Measurements from ENCODE around the gene CSKMT. TPM values are rescaled to one million over a fixed set of nuclear protein-coding genes. Genes with fewer than 3 reads are reported as not detected.

Gene CSKMT
- total and polyA plus RNA-seq, 4 experiments from 2014 or later: 3.0 to 32.3 (median 17.6) TPM

Other genes starting within 250 kb of the CSKMT start
- not detected for gene SCGB1A1, start 246.3 kb upstream of the CSKMT start, total RNA-seq
- gene SCGB1A1, start 246.3 kb upstream of the CSKMT start, polyA plus RNA-seq: not detected
- 100 to 1,000 TPM; 559 to 573 TPM for gene AHNAK, start 118.5 kb upstream of the CSKMT start, total RNA-seq
- 100 to 1,000 TPM in 1 of 2 donors, 10 to 100 TPM in 1; 23.5 to 186 TPM for gene AHNAK, start 118.5 kb upstream of the CSKMT start, polyA plus RNA-seq
- 1,000 to 10,000 TPM; 1,815 to 1,855 TPM for gene EEF1G, start 91.4 kb upstream of the CSKMT start, total RNA-seq
- gene EEF1G, start 91.4 kb upstream of the CSKMT start, polyA plus RNA-seq: 1,000 to 10,000 TPM; 1,453 to 1,910 TPM
- gene TUT1, start 73.8 kb upstream of the CSKMT start, total RNA-seq: 10 to 100 TPM; 37.7 to 38.1 TPM
- gene TUT1, start 73.8 kb upstream of the CSKMT start, polyA plus RNA-seq: 10 to 100 TPM; 14.6 to 19.7 TPM
- gene MTA2, start 63.4 kb upstream of the CSKMT start, total RNA-seq: 100 to 1,000 TPM; 207 to 210 TPM
- gene MTA2, start 63.4 kb upstream of the CSKMT start, polyA plus RNA-seq: 10 to 100 TPM; 16.6 to 36.4 TPM
- gene EML3, start 52.5 kb upstream of the CSKMT start, total RNA-seq: 100 to 1,000 TPM; 192 to 201 TPM
- 10 to 100 TPM; 18.2 to 24.8 TPM for gene EML3, start 52.5 kb upstream of the CSKMT start, polyA plus RNA-seq
- 1 to 10 TPM; 1.6 to 1.9 TPM for gene ROM1, start 52.1 kb upstream of the CSKMT start, total RNA-seq
- under 1 TPM; 0.98 to 1.00 TPM for gene ROM1, start 52.1 kb upstream of the CSKMT start, polyA plus RNA-seq
- gene B3GAT3, start 43.3 kb upstream of the CSKMT start, total RNA-seq: 10 to 100 TPM; 66.3 to 74.3 TPM
- gene B3GAT3, start 43.3 kb upstream of the CSKMT start, polyA plus RNA-seq: 10 to 100 TPM; 37.9 to 48.4 TPM
- gene GANAB, start 18.7 kb upstream of the CSKMT start, total RNA-seq: 100 to 1,000 TPM; 260 to 262 TPM
- gene GANAB, start 18.7 kb upstream of the CSKMT start, polyA plus RNA-seq: 100 to 1,000 TPM; 122 to 142 TPM
- 10 to 100 TPM; 32.2 to 34.3 TPM for gene INTS5, start 12.0 kb upstream of the CSKMT start, total RNA-seq
- 10 to 100 TPM; 23.7 to 39.4 TPM for gene INTS5, start 12.0 kb upstream of the CSKMT start, polyA plus RNA-seq
- gene C11orf98, start 102 bp upstream of the CSKMT start, total RNA-seq: 10 to 100 TPM; 48.9 to 53.1 TPM
- 10 to 100 TPM; 77.8 to 94.9 TPM for gene C11orf98, start 102 bp upstream of the CSKMT start, polyA plus RNA-seq
- gene UQCC3, start 6.4 kb downstream of the CSKMT start, total RNA-seq: 1 to 10 TPM; 7.2 to 8.5 TPM
- gene UQCC3, start 6.4 kb downstream of the CSKMT start, polyA plus RNA-seq: 10 to 100 TPM; 10.7 to 12.1 TPM
- 10 to 100 TPM; 26.7 to 28.6 TPM for gene LBHD1, start 7.0 kb downstream of the CSKMT start, total RNA-seq
- 1 to 10 TPM; 2.4 to 2.7 TPM for gene LBHD1, start 7.0 kb downstream of the CSKMT start, polyA plus RNA-seq
- 100 to 1,000 TPM; 178 to 185 TPM for gene UBXN1, start 13.8 kb downstream of the CSKMT start, total RNA-seq
- gene UBXN1, start 13.8 kb downstream of the CSKMT start, polyA plus RNA-seq: 100 to 1,000 TPM; 150 to 181 TPM
- under 1 TPM; 0.11 to 0.12 TPM for gene LRRN4CL, start 24.2 kb downstream of the CSKMT start, total RNA-seq
- not detected for gene LRRN4CL, start 24.2 kb downstream of the CSKMT start, polyA plus RNA-seq
- 10 to 100 TPM; 34.5 to 36.6 TPM for gene BSCL2, start 42.1 kb downstream of the CSKMT start, total RNA-seq
- gene BSCL2, start 42.1 kb downstream of the CSKMT start, polyA plus RNA-seq: 10 to 100 TPM; 48.9 to 51.7 TPM
- not detected for gene GNG3, start 42.4 kb downstream of the CSKMT start, total RNA-seq
- not detected for gene GNG3, start 42.4 kb downstream of the CSKMT start, polyA plus RNA-seq
- gene HNRNPUL2, start 62.1 kb downstream of the CSKMT start, total RNA-seq: 10 to 100 TPM; 79.6 to 83.4 TPM
- gene HNRNPUL2, start 62.1 kb downstream of the CSKMT start, polyA plus RNA-seq: 1 to 10 TPM in 1 of 2 donors, under 1 TPM in 1; 0.30 to 3.2 TPM
- 10 to 100 TPM; 51.0 to 53.5 TPM for gene TTC9C, start 63.2 kb downstream of the CSKMT start, total RNA-seq
- gene TTC9C, start 63.2 kb downstream of the CSKMT start, polyA plus RNA-seq: 10 to 100 TPM; 10.2 to 25.8 TPM
- gene ZBTB3, start 88.8 kb downstream of the CSKMT start, total RNA-seq: 10 to 100 TPM; 27.2 to 27.9 TPM
- gene ZBTB3, start 88.8 kb downstream of the CSKMT start, polyA plus RNA-seq: 1 to 10 TPM; 6.0 to 8.6 TPM
- 10 to 100 TPM; 77.2 to 84.6 TPM for gene POLR2G, start 96.3 kb downstream of the CSKMT start, total RNA-seq
- 100 to 1,000 TPM; 207 to 300 TPM for gene POLR2G, start 96.3 kb downstream of the CSKMT start, polyA plus RNA-seq
- gene TAF6L, start 106.1 kb downstream of the CSKMT start, total RNA-seq: 10 to 100 TPM; 26.3 to 34.0 TPM
- 10 to 100 TPM in 1 of 2 donors, 1 to 10 TPM in 1; 5.7 to 10.5 TPM for gene TAF6L, start 106.1 kb downstream of the CSKMT start, polyA plus RNA-seq
- gene TMEM179B, start 122.1 kb downstream of the CSKMT start, total RNA-seq: 10 to 100 TPM; 66.3 to 66.6 TPM
- 100 to 1,000 TPM; 102 to 166 TPM for gene TMEM179B, start 122.1 kb downstream of the CSKMT start, polyA plus RNA-seq
- 10 to 100 TPM; 21.6 to 23.1 TPM for gene TMEM223, start 126.7 kb downstream of the CSKMT start, total RNA-seq
- gene TMEM223, start 126.7 kb downstream of the CSKMT start, polyA plus RNA-seq: 10 to 100 TPM; 38.9 to 45.5 TPM
- gene NXF1, start 140.1 kb downstream of the CSKMT start, total RNA-seq: 100 to 1,000 TPM; 195 to 196 TPM
- gene NXF1, start 140.1 kb downstream of the CSKMT start, polyA plus RNA-seq: 10 to 100 TPM; 75.2 to 83.2 TPM
- 10 to 100 TPM; 66.0 to 67.9 TPM for gene STX5, start 166.7 kb downstream of the CSKMT start, total RNA-seq
- gene STX5, start 166.7 kb downstream of the CSKMT start, polyA plus RNA-seq: 10 to 100 TPM; 30.4 to 31.8 TPM
- gene TEX54, start 167.5 kb downstream of the CSKMT start, total RNA-seq: not detected
- 1 to 10 TPM; 1.3 to 1.9 TPM for gene TEX54, start 167.5 kb downstream of the CSKMT start, polyA plus RNA-seq
- 10 to 100 TPM; 79.3 to 82.2 TPM for gene WDR74, start 174.3 kb downstream of the CSKMT start, total RNA-seq
- gene WDR74, start 174.3 kb downstream of the CSKMT start, polyA plus RNA-seq: 10 to 100 TPM; 33.9 to 50.8 TPM
- gene SLC3A2, start 215.6 kb downstream of the CSKMT start, total RNA-seq: 100 to 1,000 TPM; 205 to 215 TPM
- gene SLC3A2, start 215.6 kb downstream of the CSKMT start, polyA plus RNA-seq: 100 to 1,000 TPM; 157 to 226 TPM

Data from CD4-positive, alpha-beta memory T cell (primary cell).